ENCODE measurements around the gene GNAS.
"Not testable (repeated sequence)": the region's sequence is repeated elsewhere in the genome, so short reads cannot be mapped to it uniquely, and the experiment has no call there.

The GNAS gene

GRCh38 chr20:58819921-58820320 lies 32.6 kb upstream of the GNAS start:
- peaks cover 12% of the 10 kb centered on the region for H3K4me1 Mint-ChIP-seq (ENCODE audit: low read depth)
- H3K9me3 Mint-ChIP-seq: peaks cover 12% of the 10 kb centered on the region
- H3K4me3 Mint-ChIP-seq: no peak overlapping the region
- H3K27ac Mint-ChIP-seq: no peak overlapping the region
- no peaks in the 10 kb centered on the region for H3K27me3 Mint-ChIP-seq (ENCODE audit: low read depth)
- DNase-seq (ENCODE audit: low spot score): no peak
- H3K36me3 Mint-ChIP-seq (ENCODE audit: low read depth): peaks cover 20% of the 10 kb centered on the region

DNA sequence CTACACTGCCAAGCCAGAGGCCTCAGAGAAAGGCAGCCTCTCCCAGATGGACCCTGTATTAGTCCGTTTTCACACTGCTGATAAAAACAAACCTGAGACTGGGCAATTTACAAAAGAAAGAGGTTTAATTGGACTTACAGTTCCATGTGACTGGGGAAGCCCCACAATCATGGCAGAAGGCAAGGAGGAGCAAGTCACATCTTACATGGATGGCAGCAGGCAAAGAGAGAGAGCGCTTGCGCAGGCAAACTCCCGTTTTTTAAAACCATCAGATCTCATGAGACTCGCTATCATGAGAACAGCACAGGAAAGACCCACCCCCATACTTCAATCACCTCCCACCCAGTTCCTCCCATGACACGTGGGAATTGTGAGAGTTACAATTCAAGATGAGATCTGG lies 32.0 kb upstream of the GNAS start:
- Mint-ChIP-seq H3K36me3 (ENCODE audit: low read depth) (peaks cover 20% of the 10 kb centered on the region), H3K9me3 (peaks cover 12% of the 10 kb centered on the region), H3K4me1 (ENCODE audit: low read depth) (peaks cover 12% of the 10 kb centered on the region)
- not testable (repeated sequence) for H3K4me3 Mint-ChIP-seq; H3K27ac Mint-ChIP-seq; H3K27me3 Mint-ChIP-seq (ENCODE audit: low read depth); DNase-seq (ENCODE audit: low spot score)

GRCh38 chr20:58822149-58822548 lies 30.4 kb upstream of the GNAS start:
- H3K27me3 Mint-ChIP-seq (ENCODE audit: low read depth): no peaks in the 10 kb centered on the region
- peaks cover 12% of the 10 kb centered on the region for H3K9me3 Mint-ChIP-seq
- no peak for DNase-seq (ENCODE audit: low spot score)
- H3K27ac Mint-ChIP-seq: no peak overlapping the region
- no peak overlapping the region for H3K4me3 Mint-ChIP-seq
- peaks cover 12% of the 10 kb centered on the region for H3K4me1 Mint-ChIP-seq (ENCODE audit: low read depth)
- peaks cover 20% of the 10 kb centered on the region for H3K36me3 Mint-ChIP-seq (ENCODE audit: low read depth)

DNA sequence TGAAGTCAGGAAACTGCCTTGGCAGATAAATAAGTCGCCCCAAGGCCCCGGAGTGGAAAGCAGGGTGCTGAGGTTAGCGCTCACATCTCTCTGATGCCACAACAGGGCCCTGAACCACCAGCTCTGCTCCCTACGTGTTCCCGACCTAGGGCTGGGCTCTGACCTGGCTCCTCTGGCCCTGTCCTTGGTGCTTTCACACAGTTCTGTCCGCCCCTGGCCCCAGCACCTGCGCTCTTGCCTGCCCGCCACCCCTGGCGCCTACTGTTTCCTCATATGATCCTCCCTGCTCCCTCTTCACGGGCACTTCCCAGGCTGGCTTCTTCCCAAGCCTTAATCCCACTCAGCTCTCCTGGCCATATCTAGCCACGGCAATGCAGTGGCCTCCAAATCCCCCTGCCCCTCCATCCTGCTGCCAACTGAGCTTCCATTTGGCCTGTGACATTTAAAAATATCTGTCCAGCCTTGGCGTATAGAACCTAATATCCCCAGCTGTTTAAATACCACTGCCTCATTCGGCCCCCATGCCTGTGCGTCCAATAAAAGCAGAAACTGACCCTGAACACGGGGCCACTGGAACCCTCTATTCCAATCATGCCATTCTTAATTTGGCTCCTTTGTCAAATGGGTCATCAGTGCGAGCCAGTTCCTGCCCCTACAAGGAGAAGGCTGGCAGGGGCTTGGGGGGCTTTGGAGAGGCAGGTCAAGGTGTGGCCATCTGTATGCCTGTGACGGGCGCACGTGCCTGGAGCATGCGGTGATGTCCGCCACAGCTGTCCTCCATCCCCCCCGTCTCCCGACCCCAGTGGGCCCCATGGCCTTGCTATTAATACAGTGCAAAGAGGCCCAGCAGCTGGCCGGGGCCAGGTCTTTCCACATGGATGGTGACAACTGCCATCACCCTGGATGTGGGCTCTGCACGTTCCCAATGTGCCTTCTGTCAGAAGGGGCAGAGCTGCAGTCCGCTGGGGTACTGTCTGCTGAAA lies 29.5 kb upstream of the GNAS start:
- DNase-seq (ENCODE audit: low spot score): no peak
- Mint-ChIP-seq H3K4me1 (ENCODE audit: low read depth) (peaks cover 12% of the 10 kb centered on the region), H3K27ac (no peak overlapping the region)

GRCh38 chr20:58824843-58825242 lies 27.7 kb upstream of the GNAS start:
- no peak for DNase-seq (ENCODE audit: low spot score)
- Mint-ChIP-seq H3K9me3 (peaks cover 12% of the 10 kb centered on the region), H3K4me3 (no peak overlapping the region), H3K4me1 (ENCODE audit: low read depth) (no peaks in the 10 kb centered on the region), H3K27me3 (ENCODE audit: low read depth) (no peaks in the 10 kb centered on the region), H3K36me3 (ENCODE audit: low read depth) (peaks cover 11% of the 10 kb centered on the region), H3K27ac (no peak overlapping the region)

More for the DNA sequence above, 29.5 kb upstream of the GNAS start:
- no peaks in the 10 kb centered on the region for H3K27me3 Mint-ChIP-seq (ENCODE audit: low read depth)
- H3K9me3 Mint-ChIP-seq: peaks cover 12% of the 10 kb centered on the region
- no peak overlapping the region for H3K4me3 Mint-ChIP-seq
- H3K36me3 Mint-ChIP-seq (ENCODE audit: low read depth): peaks cover 17% of the 10 kb centered on the region

- DNase-seq (ENCODE audit: low spot score): no peak
- Mint-ChIP-seq H3K4me1 (ENCODE audit: low read depth) (no peaks in the 10 kb centered on the region), H3K27ac (no peak overlapping the region), H3K4me3 (no peak overlapping the region), H3K27me3 (ENCODE audit: low read depth) (no peaks in the 10 kb centered on the region), H3K9me3 (peaks cover 11% of the 10 kb centered on the region), H3K36me3 (ENCODE audit: low read depth) (peaks cover 11% of the 10 kb centered on the region)
Observed at GRCh38 chr20:58825450-58825849, 27.1 kb upstream of the GNAS start.

- H3K27me3 Mint-ChIP-seq (ENCODE audit: low read depth): no peaks in the 10 kb centered on the region
- H3K4me3 Mint-ChIP-seq: no peak overlapping the region
- peaks cover 8% of the 10 kb centered on the region for H3K36me3 Mint-ChIP-seq (ENCODE audit: low read depth)
- no peaks in the 10 kb centered on the region for H3K4me1 Mint-ChIP-seq (ENCODE audit: low read depth)
- no peak overlapping the region for H3K27ac Mint-ChIP-seq
- peaks cover 7% of the 10 kb centered on the region for H3K9me3 Mint-ChIP-seq
- DNase-seq (ENCODE audit: low spot score): no peak
Observed at GRCh38 chr20:58826271-58826670, 26.2 kb upstream of the GNAS start.

DNA sequence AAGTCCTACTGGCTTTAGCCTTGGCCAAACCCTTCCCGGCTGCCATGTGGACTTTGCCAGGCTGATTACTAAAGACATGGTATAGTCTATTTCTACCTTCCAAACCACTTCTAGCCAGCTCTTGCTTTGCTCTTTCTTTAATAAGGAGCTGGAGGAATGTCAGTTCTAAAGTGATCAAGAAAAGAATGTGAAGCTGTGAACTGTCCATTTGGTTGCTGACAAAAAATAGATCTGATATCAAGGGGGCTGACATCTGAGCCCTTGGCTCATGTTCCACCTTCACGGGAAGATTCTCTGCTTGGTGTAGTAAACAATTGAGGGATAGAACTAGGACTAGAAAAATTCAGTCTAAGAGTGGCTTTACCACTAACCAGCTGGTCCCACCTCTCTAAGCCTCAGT lies 24.4 kb upstream of the GNAS start:
- no peak overlapping the region for H3K27ac Mint-ChIP-seq
- H3K9me3 Mint-ChIP-seq: peaks cover 4% of the 10 kb centered on the region
- peaks cover 4% of the 10 kb centered on the region for H3K27me3 Mint-ChIP-seq (ENCODE audit: low read depth)
- DNase-seq (ENCODE audit: low spot score): no peak
- H3K4me3 Mint-ChIP-seq: no peak overlapping the region
- peaks cover 4% of the 10 kb centered on the region for H3K36me3 Mint-ChIP-seq (ENCODE audit: low read depth)
- H3K4me1 Mint-ChIP-seq (ENCODE audit: low read depth): peaks cover 4% of the 10 kb centered on the region

- H3K9me3 Mint-ChIP-seq; H3K27me3 Mint-ChIP-seq (ENCODE audit: low read depth); H3K4me1 Mint-ChIP-seq (ENCODE audit: low read depth); H3K36me3 Mint-ChIP-seq (ENCODE audit: low read depth); H3K27ac Mint-ChIP-seq; H3K4me3 Mint-ChIP-seq; DNase-seq (ENCODE audit: low spot score): not testable (repeated sequence)
Observed at GRCh38 chr20:58828804-58829203, 23.7 kb upstream of the GNAS start.

GRCh38 chr20:58829531-58829941 lies 23.0 kb upstream of the GNAS start:
- H3K4me1 Mint-ChIP-seq (ENCODE audit: low read depth): peaks cover 4% of the 10 kb centered on the region
- H3K27ac Mint-ChIP-seq: no peak overlapping the region
- H3K4me3 Mint-ChIP-seq: no peak overlapping the region
- no peak for DNase-seq (ENCODE audit: low spot score)
- peaks cover 4% of the 10 kb centered on the region for H3K27me3 Mint-ChIP-seq (ENCODE audit: low read depth)
- H3K9me3 Mint-ChIP-seq: peaks cover 4% of the 10 kb centered on the region
- peaks cover 4% of the 10 kb centered on the region for H3K36me3 Mint-ChIP-seq (ENCODE audit: low read depth)

DNA sequence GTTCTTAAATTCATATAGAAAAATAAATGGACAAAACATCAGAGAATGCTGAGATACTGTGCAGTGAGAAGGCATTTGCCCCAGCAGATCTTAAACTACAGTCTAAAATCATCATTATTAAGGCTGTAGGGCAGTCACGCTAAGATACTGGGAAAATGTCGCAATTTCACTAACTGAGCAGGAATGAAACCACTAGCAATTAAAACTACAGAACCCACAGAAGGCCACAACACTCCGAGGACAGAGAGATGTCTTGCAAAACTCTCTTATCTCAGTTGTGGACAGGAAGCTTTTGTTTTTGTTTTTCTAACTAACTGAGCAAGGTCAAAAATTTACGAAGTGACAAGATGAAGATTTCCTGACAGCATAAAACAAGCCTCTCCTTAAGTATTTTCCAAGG lies 20.1 kb upstream of the GNAS start:
- Mint-ChIP-seq H3K36me3 (ENCODE audit: low read depth) (peaks cover 4% of the 10 kb centered on the region), H3K27ac (no peak overlapping the region), H3K4me1 (ENCODE audit: low read depth) (peaks cover 11% of the 10 kb centered on the region), H3K9me3 (peaks cover 4% of the 10 kb centered on the region), H3K27me3 (ENCODE audit: low read depth) (peaks cover 4% of the 10 kb centered on the region), H3K4me3 (no peak overlapping the region)
- DNase-seq (ENCODE audit: low spot score): no peak

GRCh38 chr20:58833921-58834320 lies 18.6 kb upstream of the GNAS start:
- H3K4me1 Mint-ChIP-seq (ENCODE audit: low read depth): peaks cover 15% of the 10 kb centered on the region
- H3K27me3 Mint-ChIP-seq (ENCODE audit: low read depth): peaks cover 15% of the 10 kb centered on the region
- H3K4me3 Mint-ChIP-seq: no peak overlapping the region
- H3K36me3 Mint-ChIP-seq (ENCODE audit: low read depth): peaks cover 4% of the 10 kb centered on the region
- no peak overlapping the region for H3K27ac Mint-ChIP-seq
- DNase-seq (ENCODE audit: low spot score): no peak
- H3K9me3 Mint-ChIP-seq: peaks cover 4% of the 10 kb centered on the region

GRCh38 chr20:58835231-58835630 lies 17.3 kb upstream of the GNAS start:
- Mint-ChIP-seq H3K9me3 (peaks cover 4% of the 10 kb centered on the region), H3K4me1 (ENCODE audit: low read depth) (peaks cover 15% of the 10 kb centered on the region), H3K4me3 (no peak overlapping the region), H3K36me3 (ENCODE audit: low read depth) (peaks cover 6% of the 10 kb centered on the region), H3K27ac (no peak overlapping the region), H3K27me3 (ENCODE audit: low read depth) (peaks cover 28% of the 10 kb centered on the region)
- no peak for DNase-seq (ENCODE audit: low spot score)

GRCh38 chr20:58836616-58837204 lies 15.8 kb upstream of the GNAS start:
- H3K27ac Mint-ChIP-seq: no peak overlapping the region

More at GRCh38 chr20:58836616-58837204, 15.8 kb upstream of the GNAS start:
- H3K27me3 Mint-ChIP-seq (ENCODE audit: low read depth): peaks cover 42% of the 10 kb centered on the region
- no peak overlapping the region for H3K4me3 Mint-ChIP-seq
- no peak for DNase-seq (ENCODE audit: low spot score)
- peaks cover 2% of the 10 kb centered on the region for H3K36me3 Mint-ChIP-seq (ENCODE audit: low read depth)
- H3K9me3 Mint-ChIP-seq: no peaks in the 10 kb centered on the region
- H3K4me1 Mint-ChIP-seq (ENCODE audit: low read depth): peaks cover 15% of the 10 kb centered on the region

Data from T-helper 2 cell treated with Interferon-gamma antibody and Interleukin-4, amounts not matched to agents 5 μg/mL and 100 μg/mL, for 36 hours (primary cell).